GM18508 (cell line): ENCODE measurements around the gene NSMCE1.

ENCODE experiments used
- ATAC-seq: cut with Tn5 transposase; IDR thresholded peaks from one replicate; pipeline ENCODE4 v1.9.1; 2021; ENCODE audit warnings: moderate number of reproducible peaks; ENCODE audit not compliant: insufficient read depth, unreplicated experiment

NSMCE1 gene

DNA sequence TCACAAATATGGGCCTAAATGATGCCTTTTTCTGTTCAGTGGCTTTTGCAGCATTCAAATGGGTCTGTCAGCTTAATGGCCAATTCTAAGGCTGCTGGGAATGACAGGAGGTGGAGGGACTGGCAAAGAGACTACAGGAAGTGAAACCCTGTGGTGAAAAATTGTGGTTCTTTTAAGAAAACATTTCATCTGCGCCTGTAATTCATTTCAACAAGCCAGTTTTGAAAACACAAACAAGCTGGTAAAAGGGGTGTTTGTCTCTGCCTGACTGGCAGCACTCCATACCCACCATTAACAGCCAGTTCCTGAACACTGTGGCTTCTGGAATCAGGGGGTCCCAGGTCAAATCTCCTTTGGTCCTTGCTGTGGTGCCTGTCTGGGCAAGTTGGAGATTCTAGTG lies 68.8 kb downstream of the NSMCE1 start:
- ATAC-seq: no peak

DNA sequence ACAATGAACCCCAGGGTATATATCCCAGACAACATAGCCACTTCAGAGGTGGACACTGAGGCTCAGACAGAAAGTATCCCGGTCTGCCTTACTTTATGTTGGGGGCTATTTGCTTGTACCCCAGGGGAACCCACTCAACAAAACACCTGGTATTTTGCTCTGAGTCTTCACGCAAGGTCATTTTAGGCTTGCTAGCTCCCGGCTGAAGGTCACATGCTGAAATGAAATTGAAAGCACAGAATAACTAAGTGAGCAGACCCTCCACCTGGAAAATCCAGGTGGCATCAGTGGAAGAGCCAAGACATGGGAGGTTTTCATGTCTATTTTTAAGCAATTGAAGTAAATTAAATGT lies 69.4 kb downstream of the NSMCE1 start:
- no peak for ATAC-seq

DNA sequence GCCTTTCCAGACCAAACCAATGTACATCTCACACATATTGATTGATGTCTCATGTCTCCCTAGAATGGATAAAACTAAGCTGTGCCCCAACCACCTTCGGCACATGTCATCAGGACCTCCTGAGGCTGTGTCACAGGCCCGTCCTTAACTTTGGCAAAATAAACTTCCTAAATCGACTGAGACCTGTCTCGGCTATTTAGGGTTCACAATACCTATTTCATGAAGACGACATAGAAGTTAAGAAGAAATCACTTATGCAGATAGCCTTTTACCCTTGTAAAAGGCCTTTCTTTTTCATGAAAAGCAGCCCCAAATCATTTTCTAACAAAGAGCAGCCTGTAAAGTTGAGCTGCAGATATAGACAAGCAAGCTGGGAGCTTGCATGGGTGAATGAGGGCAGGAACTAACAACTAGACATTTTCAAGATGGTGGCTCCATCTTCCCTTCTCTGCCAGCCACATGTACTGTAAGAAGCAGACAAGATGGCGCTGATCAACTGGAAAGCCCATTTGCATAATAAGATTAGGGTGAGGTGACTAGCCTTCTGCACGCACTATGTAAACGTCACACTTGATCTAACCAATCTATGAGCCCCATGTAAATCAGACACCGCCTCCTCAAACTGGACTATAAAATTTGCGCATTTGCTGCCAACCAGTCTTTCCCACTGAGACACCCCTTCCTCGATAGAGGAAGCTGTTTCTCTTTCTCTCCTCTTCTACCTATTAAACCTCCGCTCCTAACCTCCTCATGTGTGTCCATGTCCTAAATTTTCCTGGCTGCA lies 69.9 kb downstream of the NSMCE1 start:
- no peak for ATAC-seq

DNA sequence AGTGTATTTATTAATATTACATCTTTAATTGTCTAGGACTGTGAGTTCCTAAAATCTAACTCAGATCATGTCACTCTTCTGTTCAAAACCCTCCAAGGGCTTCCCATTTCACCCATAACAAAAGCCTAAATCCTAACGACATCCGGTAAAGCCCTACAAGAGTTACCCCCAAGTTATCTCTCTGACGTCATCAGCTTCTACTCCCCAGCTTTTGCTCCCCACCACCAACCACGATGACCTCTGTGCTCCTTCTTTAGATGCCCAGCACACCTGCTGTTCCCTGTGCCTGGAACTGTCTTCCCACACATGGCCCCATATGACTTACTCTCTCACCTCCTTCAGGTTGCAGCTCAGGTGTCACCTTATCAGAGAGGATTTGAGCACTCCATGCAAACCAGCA lies 71.6 kb downstream of the NSMCE1 start:
- no peak for ATAC-seq

DNA sequence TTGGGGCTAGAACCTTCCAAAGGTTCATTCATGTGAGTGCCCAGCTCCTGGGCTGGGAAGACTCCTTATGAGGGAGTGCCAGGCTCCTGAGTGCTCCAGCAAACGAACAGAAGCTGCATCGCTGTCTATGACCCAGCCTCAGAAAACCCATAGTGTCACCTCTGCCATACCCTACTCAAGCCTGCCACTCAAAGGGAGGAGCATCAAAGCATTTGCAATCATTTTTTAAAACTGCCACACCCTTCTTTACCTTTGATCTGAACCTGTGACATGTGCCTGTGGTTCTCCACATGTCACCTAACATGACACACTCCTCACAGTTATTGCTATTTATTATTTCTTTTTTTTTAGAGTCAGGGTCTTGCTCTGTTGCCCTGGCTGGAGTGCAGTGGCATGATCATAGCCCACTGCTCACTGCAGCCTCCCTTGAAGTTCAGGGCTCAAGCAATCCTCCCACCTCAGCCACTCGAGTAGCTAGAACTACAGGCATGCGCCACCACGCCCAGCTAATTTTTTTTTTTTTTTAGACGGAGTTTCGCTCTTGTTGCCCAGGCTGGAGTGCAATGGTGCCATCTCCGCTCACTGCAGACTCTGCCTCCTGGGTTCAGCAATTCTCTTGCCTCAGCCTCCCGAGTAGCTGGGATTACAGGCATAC lies 72.5 kb downstream of the NSMCE1 start:
- ATAC-seq: no peak

DNA sequence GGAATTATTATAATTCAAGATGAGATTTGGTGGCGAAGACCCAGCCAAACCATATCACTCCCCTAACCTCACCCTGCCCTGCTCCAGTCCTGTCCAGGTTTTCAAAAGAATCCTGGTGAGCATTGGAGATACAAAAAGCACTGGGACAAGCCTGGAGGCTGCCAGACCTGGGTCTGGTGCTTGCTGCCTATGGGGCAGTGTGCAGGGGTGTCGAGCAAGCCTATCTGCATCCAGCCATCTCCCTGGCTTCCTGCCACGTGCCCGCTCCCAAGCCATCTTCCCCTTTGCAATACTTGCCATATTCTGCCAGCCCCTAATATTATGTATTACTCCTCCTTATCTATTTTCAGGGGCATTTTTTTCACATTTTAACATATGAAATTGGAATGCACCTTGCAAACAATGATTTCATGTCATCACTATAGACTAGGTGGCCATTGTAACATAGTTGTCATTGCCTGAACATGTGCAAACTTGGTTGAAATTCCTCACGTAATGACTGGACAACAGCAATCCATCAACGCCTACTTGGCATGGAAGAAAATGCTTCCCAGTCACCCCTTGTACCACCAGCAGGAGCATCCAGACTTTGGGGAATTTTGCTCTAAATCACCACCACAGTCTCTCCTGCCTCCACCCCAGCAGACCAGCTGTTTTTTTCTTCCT lies 73.4 kb downstream of the NSMCE1 start:
- ATAC-seq: no peak

DNA sequence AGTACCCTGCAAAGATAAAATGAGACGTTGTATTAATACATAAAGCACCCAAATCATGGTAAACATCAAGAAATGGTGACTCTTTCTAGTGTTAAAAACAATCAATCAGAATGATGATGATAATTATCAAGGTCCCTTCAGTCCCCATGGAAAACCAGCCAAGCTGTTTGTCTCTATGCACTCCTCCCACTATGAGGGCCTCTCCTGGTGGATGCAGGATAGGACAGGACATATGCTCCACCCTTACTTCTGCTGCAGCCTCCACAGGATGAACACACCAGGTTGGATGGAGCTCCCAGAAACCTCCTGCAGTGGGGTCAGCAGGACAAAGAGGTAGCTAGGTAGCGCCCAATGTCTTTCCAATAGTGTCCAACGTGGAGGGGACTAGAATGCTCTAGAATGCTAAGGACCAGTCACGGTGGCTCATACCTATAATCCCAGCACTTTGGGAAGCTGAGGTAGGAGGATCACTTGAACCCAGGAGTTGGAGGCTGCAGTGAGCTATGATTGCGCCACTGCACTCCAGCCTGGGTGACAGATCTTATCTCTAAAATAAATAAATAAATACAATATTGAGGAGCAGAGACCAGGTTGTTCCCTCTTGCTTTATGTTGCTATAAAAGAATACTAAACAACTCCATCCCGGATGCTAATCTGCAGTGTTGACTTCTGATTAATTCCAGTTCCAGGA lies 75.1 kb downstream of the NSMCE1 start:
- ATAC-seq: no peak

DNA sequence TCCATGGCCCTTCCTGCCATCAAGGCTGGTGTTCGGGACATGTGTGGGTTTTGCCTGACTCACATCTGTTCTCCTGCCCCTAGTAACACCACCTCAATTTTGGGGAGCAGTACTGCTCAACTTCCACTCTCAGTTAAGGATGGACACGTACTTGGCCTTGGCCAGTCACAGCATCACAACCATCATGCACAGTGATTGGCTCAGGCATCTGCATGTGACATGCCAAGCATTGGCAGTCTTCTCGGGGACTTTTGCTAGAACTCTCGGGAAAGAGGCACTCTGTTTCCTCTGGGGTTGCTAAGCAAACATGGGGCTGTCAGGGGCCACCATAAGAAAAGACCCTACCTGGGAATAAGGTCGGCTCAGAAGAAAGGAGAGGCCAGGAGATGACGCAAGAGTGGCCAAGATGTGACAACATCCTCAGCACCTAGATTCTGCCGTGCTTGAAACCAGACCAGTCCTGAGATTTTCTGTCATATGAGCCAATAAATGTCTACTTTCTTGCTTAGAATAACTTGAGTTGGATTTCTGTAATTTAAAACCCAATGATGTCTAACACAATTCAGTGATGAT lies 77.1 kb downstream of the NSMCE1 start:
- no peak for ATAC-seq

DNA sequence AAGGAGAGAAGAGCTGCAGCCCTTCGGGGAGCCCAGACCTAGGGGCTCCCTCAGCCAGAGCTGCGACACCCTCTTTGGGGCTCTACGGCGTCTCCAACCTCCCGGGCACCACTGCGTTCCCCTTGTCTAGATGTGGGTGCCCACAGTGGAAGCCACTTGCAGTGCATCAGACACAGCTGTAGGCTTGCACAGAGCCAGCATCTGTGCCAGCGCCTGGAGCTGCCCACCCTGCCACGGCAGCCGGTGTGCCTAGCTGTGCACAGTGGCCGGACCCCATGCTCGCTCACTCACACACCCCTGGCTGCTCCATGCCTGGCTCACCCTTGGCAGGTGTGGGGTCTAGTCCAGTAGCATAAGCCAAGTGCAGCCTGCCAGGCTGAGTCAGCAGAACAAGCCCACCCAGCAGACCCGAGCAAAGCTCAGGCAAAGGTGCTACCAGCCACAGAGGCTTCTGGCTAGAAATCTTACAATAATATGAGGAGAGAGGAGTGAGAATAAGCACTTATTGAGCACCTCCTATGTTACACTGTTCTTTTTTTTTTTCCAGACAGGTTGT lies 78.2 kb downstream of the NSMCE1 start:
- ATAC-seq: no peak

DNA sequence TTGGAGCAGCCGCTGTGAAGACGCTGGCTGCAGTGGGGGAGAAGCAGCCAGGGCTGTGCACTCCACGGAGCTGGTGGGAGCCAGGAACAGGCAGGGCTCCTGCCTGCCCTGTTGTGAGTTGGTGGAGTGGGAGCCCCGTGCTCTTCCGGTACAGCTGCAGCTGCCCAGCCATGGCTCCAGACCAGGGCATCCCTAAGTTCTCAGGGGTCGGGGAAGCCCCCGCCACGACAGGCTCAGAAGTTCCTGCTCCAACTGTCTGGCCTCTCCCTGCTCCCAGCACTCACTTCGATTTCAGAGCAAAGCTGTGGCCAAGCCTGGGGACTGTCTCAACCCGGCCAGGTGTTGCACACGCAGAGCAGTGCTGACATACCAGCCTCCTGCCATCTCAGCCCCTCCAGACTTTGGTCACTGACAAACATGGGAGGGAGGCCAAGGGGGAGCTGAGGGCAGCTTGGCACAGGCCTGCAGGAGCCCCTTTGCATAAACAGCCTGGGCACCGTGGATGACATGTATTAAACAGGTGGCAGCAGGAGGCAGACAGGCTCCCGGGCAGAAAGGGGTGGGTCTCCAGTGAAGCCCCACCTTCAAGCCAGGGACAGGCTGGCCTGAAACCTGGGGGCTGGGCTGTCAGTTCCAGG lies 79.1 kb downstream of the NSMCE1 start:
- no peak for ATAC-seq

DNA sequence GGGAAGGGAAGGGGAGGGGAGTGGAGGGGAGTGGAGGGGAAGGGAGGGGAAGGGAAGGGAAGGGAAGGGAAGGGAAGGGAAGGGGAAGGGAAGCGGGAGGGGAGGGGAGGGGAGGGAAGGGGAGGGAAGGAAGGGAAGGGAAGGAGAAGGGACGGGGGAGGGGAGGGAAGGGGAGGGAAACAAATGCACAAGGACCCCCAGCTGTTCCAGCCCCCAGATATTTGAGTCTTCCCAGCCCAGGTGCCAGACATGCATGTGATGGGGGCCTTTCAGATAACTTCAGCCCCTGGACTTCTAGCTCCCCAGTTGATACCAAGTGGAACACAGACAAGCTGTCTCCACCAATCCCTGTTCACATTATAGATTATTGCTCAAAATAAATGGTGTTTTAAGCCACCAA lies 79.9 kb downstream of the NSMCE1 start:
- no peak for ATAC-seq

DNA sequence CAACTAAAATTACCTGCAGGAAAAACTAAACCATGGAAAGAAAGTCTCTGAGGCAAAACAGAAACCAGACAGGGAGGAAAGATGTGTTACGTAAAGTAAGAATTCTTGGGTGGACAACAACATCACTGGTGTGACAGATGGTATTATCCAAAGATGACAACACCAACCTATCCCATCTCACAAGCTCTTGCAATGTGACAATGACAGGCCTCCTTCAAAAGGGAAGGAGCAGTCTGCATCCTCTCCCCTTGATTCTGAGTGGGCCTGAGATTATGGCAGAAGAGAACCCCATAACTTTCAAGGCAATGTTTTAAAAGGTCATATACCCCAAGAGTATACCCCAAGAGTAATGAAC lies 82.8 kb downstream of the NSMCE1 start:
- no peak for ATAC-seq

DNA sequence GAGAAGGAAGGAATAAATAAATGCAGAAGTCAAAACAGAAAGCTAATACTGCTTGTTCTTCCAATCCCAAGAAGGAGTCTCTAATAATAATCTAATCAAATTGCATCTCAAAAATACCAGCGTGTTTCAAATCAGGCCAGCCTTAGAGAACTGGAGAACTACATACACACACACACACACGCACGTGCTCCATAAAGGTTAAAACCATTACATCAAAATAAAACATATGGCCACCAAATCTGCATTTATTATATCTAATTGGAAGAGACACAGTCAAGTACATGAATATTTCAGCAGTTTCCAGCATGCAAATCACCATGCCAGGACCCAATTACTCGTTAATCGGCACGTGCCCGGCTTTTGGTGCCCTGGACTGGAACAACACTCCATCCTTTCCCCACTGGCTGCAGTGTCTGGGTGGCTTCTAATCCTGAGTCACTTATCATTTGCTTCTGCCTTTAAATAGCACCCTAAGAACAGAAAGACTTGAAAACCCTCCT lies 85.6 kb downstream of the NSMCE1 start:
- no peak for ATAC-seq

DNA sequence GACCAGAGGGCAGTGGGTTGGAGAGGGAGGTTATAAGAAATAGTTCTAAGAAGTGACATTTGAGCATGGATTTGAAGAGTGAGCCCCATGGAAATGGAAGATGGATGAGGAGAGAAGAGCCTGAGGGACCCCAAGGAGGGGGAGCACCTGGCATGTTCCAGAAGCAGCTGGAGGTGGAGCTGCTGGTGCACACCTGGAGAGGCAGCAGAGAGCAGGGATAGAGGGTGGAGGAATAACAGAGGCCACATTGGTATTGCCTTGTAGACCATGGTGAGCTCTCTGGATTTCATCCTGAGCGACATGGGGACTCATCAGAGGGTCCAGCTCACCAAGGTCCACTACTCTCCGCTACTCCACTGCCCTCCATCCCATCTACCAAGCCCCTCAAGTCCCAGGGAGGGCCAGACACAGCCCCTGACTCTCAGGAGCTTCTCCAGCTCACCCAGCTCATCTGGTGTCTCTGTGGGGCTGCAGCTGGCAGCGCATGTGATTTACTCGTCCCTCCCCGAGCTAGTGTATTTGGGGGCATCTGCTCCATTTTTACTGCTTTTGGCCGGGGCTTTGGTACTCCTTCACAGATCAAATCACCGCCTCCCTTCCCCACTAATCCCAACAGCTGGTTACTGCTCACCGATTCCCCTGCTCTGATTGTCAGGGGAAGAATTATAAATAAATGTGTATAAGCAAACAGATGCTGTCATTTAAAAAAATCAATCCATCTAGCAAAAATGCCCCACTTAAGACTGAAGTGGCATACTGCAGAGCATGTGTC lies 87.4 kb downstream of the NSMCE1 start:
- no peak for ATAC-seq

DNA sequence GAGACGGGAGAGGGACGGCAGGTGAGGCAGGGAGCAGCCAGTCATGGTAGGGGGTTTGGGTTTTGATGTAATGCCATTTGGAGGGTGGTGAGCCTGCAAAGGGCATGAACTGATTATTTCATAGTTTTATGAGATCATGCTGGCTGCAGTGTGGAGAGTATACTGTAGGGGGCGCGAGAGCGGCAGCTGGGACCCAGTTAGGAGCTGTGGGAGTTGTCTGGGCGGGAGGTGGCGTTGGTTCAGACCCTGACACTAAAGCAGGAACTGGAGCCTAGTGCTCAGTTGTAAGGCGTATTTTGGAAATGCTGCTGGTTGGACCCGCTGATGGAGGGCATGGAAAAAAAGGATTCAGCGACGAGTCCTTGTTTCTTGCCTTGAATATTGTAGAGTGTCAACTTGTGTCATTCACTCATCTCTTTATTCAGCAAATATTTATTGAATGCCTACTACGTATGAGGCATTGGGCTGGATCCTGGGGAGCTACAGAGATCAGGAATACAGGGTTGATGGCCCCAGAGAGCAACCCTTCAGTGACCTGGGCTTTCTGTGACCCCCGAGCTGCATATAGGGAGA lies 89.0 kb downstream of the NSMCE1 start:
- ATAC-seq: no peak

DNA sequence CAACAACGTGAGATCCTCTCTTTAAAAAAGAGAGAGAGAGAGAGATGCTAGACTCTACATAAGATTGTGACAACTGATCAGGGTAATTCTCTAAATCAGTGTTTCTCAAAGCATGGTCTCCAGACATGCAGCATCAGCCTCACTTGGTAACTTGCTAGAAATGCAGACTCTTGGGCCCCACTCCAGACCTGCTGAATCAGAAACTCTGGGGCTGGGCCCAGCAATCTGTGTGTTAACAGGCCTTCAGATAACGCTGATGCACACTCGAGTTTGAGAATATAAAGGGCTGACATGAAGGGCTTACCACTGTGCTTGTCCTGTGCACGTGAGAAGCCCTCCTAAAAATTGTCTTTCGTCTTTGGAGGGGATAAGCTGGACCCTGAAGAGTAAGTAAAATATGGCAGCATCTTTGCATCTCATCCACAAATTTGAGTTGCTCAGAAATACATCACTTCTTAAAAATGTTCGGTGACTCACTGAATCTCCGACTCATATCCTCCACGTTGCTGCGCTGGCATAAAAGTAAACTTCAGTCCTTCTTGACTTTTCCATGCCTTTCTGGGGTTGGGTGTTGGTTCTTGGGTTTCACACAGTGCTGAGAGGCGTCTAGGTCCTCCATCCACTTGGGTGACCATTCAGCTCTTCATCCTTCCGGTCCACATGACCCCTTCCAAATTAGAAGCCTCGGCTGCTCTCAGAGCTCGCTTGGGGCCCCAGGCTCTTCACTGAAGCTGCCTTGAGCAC lies 91.4 kb downstream of the NSMCE1 start:
- ATAC-seq: no peak

DNA sequence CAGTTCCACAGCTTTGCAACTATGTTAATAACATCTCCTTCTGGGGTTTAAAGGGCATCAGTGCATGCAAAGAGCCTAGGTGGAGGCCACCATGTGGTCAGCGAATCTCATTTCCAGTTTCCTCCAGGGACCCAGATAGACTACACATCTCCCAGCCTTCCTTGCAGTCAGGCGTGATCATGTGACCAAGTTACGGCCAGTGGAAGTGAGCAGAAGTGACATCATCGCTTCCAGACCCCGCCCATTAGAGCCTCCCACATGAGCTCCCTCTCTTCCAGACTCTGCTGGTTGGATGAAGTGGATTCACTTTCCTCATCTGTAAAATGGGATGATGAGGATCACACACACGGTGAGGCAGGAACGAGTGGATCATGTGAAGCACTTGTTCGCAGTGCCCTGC lies 92.7 kb downstream of the NSMCE1 start:
- ATAC-seq: no peak
